K562 (cell line): ENCODE data around the gene FBP1. TPM values are rescaled to one million over a fixed set of nuclear protein-coding genes. Genes with fewer than 3 reads are reported as not detected.

Source experiments
- BDP1 ChIP-seq: IDR thresholded peaks from 3 replicates; pipeline ENCODE4 v1.6.1; 2011; ENCODE audit not compliant: insufficient read length, insufficient read depth
- BRD4 ChIP-seq: fragments of 200-600 bp; sonication (generic); IDR thresholded peaks from 2 replicates; pipeline ENCODE4 v1.6.1; 2017; ENCODE audit warnings: inconsistent platforms
- CBFB ChIP-seq: sonication (generic); formaldehyde crosslinking; IDR thresholded peaks from 2 replicates; pipeline ENCODE4 v1.4.0; 2020; ENCODE audit warnings: mild to moderate bottlenecking, missing genetic modification reagents
- CBX3 ChIP-seq, 2 experiments: IDR thresholded peaks; 1 replicate in 1 of 2; 2 replicates in 1 of 2; pipeline ENCODE4 v1.6.1; 2012; ENCODE audit warnings: inconsistent platforms in 2 of 2, low read length in 2 of 2, borderline replicate concordance in 1 of 2, control low read depth in 1 of 2
- CBX5 ChIP-seq: IDR thresholded peaks from 2 replicates; pipeline ENCODE4 v1.6.1; 2014; ENCODE audit warnings: low read depth, borderline replicate concordance
- CREM ChIP-seq: IDR thresholded peaks from 2 replicates; pipeline ENCODE4 v1.6.1; 2014; ENCODE audit warnings: antibody characterized with exemption, low read depth
- CTCFL ChIP-seq: IDR thresholded peaks from 2 replicates; pipeline ENCODE4 v1.6.1; 2011; ENCODE audit warnings: borderline replicate concordance, low read depth, mild to moderate bottlenecking, moderate library complexity, low read length; ENCODE audit not compliant: insufficient read depth, poor library complexity, severe bottlenecking
- KDM1A ChIP-seq, 2 experiments: fragments of 450-650 bp; IDR thresholded peaks; 2 replicates each; pipeline ENCODE4 v1.6.1; 2016; ENCODE audit warnings: mild to moderate bottlenecking in 2 of 2
- MAZ ChIP-seq, 2 experiments: fragments of 450-650 bp in 1 of 2; sonication (generic) in 1 of 2; formaldehyde crosslinking; IDR thresholded peaks in 1 of 2; conservative IDR thresholded peaks in 1 of 2; 2 replicates each; pipeline versions ENCODE4 v1.4.0 to v1.5.0; 2020; ENCODE audit warnings: mild to moderate bottlenecking in 1 of 2, missing genetic modification reagents in 1 of 2
- NELFE ChIP-seq: IDR thresholded peaks from 2 replicates; pipeline ENCODE4 v1.6.1; 2011; ENCODE audit warnings: mild to moderate bottlenecking; ENCODE audit not compliant: insufficient read depth, insufficient read length
- POLR3G ChIP-seq: IDR thresholded peaks from 2 replicates; pipeline ENCODE4 v1.6.1; 2011; ENCODE audit not compliant: insufficient read length, insufficient replicate concordance; ENCODE audit errors: extremely low read depth
- RAD21 ChIP-seq, 2 experiments: fragments of 250-450 bp in 1 of 2; fragments of 450-650 bp in 1 of 2; sonication (Bioruptor Pico) in 1 of 2; formaldehyde crosslinking in 1 of 2; IDR thresholded peaks in 1 of 2; conservative IDR thresholded peaks in 1 of 2; 2 replicates each; pipeline versions ENCODE4 v1.4.0 to v1.8.0; 2020 to 2022; ENCODE audit warnings: mild to moderate bottlenecking in 2 of 2, moderate library complexity in 1 of 2
- RCOR1 ChIP-seq, 2 experiments: IDR thresholded peaks; 2 replicates each; pipeline ENCODE4 v1.6.1; 2012; ENCODE audit warnings: low read depth in 2 of 2, low read length in 2 of 2, borderline replicate concordance in 1 of 2, improper control_type of control experiment in 1 of 2
- SMC3 ChIP-seq: conservative IDR thresholded peaks from 2 replicates; pipeline ENCODE4 v1.6.1; 2011; ENCODE audit warnings: low read depth, low read length, improper control_type of control experiment; ENCODE audit not compliant: insufficient read depth
- SPI1 ChIP-seq: IDR thresholded peaks from 2 replicates; pipeline ENCODE4 v1.6.1; 2011; ENCODE audit warnings: low read depth, low read length, control low read depth, borderline replicate concordance
- SRSF3 ChIP-seq: fragments of 200-400 bp; formaldehyde crosslinking; IDR thresholded peaks from 2 replicates; pipeline ENCODE4 v1.6.1; 2016; ENCODE audit warnings: mild to moderate bottlenecking, low read length, moderate library complexity; ENCODE audit not compliant: insufficient read depth
- SUPT5H ChIP-seq: fragments of 450-650 bp; IDR thresholded peaks from 2 replicates; pipeline ENCODE4 v1.6.1; 2016
- TFAP4 ChIP-seq: sonication (generic); formaldehyde crosslinking; IDR thresholded peaks from 2 replicates; pipeline ENCODE4 v1.8.0; 2022; ENCODE audit warnings: missing genetic modification reagents, mild to moderate bottlenecking, moderate library complexity, borderline replicate concordance
- ZEB2 ChIP-seq: fragments of 450-650 bp; IDR thresholded peaks from 2 replicates; pipeline ENCODE4 v1.6.1; 2016
- ZHX1 ChIP-seq: fragments of 150-350 bp; conservative IDR thresholded peaks from 2 replicates; pipeline ENCODE4 v1.6.1; 2014; ENCODE audit warnings: low read length
- ZNF121 ChIP-seq: sonication (generic); formaldehyde crosslinking; conservative IDR thresholded peaks from 2 replicates; pipeline ENCODE4 v1.8.0; 2022; ENCODE audit warnings: missing genetic modification reagents
- ZNF124 ChIP-seq: sonication (generic); formaldehyde crosslinking; IDR thresholded peaks from 2 replicates; pipeline ENCODE4 v1.8.1; 2022; ENCODE audit warnings: missing genetic modification reagents
- ZNF3 ChIP-seq: fragments of 250-450 bp; sonication (Bioruptor Pico); IDR thresholded peaks from 2 replicates; pipeline ENCODE4 v1.5.0; 2021; ENCODE audit warnings: mild to moderate bottlenecking, moderate library complexity
- ZNF561 ChIP-seq: fragments of 450-650 bp; formaldehyde crosslinking; conservative IDR thresholded peaks from 2 replicates; pipeline ENCODE4 v1.4.0; 2020; ENCODE audit warnings: mild to moderate bottlenecking, moderate library complexity
- ZNF830 ChIP-seq: fragments of 250-450 bp; sonication (Bioruptor Pico); IDR thresholded peaks from 2 replicates; pipeline ENCODE4 v1.5.0; 2021; ENCODE audit warnings: mild to moderate bottlenecking
- polyA plus RNA-seq, 8 experiments: library from polyadenylated mRNA; depleted of rRNA in 4 of 8; stranded (reverse) in 5 of 8; unstranded in 3 of 8; fragments of >200 nt; fragmentation: Nextera tagmentation in 2 of 8; fragmentation: Illumina TruSeq in 1 of 8; extraction: Ambion mirVana in 2 of 8; extraction: Trizol in 1 of 8; gene quantifications; 2 replicates each; pipeline versions ENCODE4 v1.2.1 to v1.2.3, GENCODE V29; 2011 to 2014; ENCODE audit warnings: inconsistent platforms in 1 of 8, missing spikeins in 1 of 8
- total RNA-seq, 7 experiments: library from RNA; depleted of rRNA in 6 of 7; stranded (reverse); fragments of >200 nt in 6 of 7; fragmentation: Illumina TruSeq in 2 of 7; extraction: Trizol in 2 of 7; gene quantifications; 2 replicates each; pipeline versions ENCODE4 v1.2.1 to v1.2.3, GENCODE V29; 2011 to 2021; ENCODE audit warnings: low replicate concordance in 1 of 7

Gene FBP1
- total and polyA plus RNA-seq, 9 of the 15 experiments (the other 6 are each of a cell fraction or from before 2014, with no cell fraction given): 0.24 TPM; not detected in 8

GRCh38 chr9:94623253-94623652 is 16.1 kb downstream of the FBP1 start (continued):
- TF ChIP-seq SPI1: peak; percentile 81
- TF ChIP-seq POLR3G: no peak
- 0 out of 2 replicates have a peak, but pooled peaks have one; percentile 37 for TF ChIP-seq CREM
- TF ChIP-seq BDP1: no peak
- no peak for TF ChIP-seq ZNF561 (CRISPR knock-in tag)
- TF ChIP-seq ZEB2: no peak
- no peak for TF ChIP-seq ZNF121 (CRISPR knock-in tag)
- no peak for TF ChIP-seq NELFE
- TF ChIP-seq SMC3: peak; percentile 58
- no peak for TF ChIP-seq CBX5
- no peak for TF ChIP-seq KDM1A (IDR thresholded peaks at IDR 0.05)
- peak; percentile 58 for TF ChIP-seq CTCFL
- TF ChIP-seq SRSF3: no peak
- no peak for TF ChIP-seq ZHX1
- no peak for TF ChIP-seq SUPT5H
- TF ChIP-seq ZNF3: no peak
- no peak for TF ChIP-seq CBX3 (IDR thresholded peaks at IDR 0.05; ENCODE audit: borderline replicate concordance in 1 of 2, low read length in 2 of 2)
- no peak for TF ChIP-seq ZNF124 (CRISPR knock-in tag)
- peak; percentile 48 for TF ChIP-seq TFAP4
- TF ChIP-seq RAD21 (CRISPR knock-in tag; conservative IDR thresholded peaks at IDR 0.05 in 1 of 2, IDR thresholded peaks at IDR 0.05 in 1 of 2): peak in 1 of 2 experiments; percentile 65; a peak in 2 of 4 replicates
- TF ChIP-seq ZNF830: no peak
- no peak for TF ChIP-seq CBFB
- no peak for TF ChIP-seq BRD4
- TF ChIP-seq MAZ (CRISPR knock-in tag; conservative IDR thresholded peaks at IDR 0.05 in 1 of 2, IDR thresholded peaks at IDR 0.05 in 1 of 2): peak in 1 of 2 experiments; percentile 69; a peak in 2 of 4 replicates
- TF ChIP-seq RCOR1 (IDR thresholded peaks at IDR 0.05; ENCODE audit: borderline replicate concordance in 1 of 2, low read depth in 2 of 2, low read length in 2 of 2): 0 out of 4 replicates have a peak, but pooled peaks of 1 of the 2 experiments have one; percentile 25
